ENCODE results near the gene CNTN3. TPM values are rescaled to one million over a fixed set of nuclear protein-coding genes. Genes with fewer than 3 reads are reported as not detected.

The CNTN3 gene
- total and polyA plus RNA-seq, 9 donors: 3.9 to 12.5 (median 7.5) TPM

DNA sequence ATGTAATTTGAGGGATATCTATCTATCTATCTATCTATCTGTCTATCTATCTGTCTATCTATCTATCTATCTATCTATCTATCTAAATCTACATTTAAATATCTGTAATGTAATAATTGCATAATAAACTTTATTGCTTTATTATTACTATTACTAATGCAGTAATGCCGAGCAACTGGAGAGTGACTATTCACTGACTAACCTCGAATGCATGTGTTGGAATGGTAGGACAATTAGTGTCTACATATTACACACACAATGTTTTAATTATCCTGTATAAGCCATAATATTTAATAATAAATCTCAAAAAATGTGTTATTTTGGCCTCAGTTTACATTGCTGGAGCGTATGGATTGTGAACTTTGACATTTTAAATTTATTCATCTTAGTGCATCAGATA lies 25.2 kb upstream of the CNTN3 start:
- WGBS (ENCODE audit: insufficient coverage): no CpG with 5 or more reads among the region's 3 CpGs
- H3K4me3 ChIP-seq (ENCODE audit: low read length): no peak overlapping the region
- H3K36me3 ChIP-seq (ENCODE audit: control insufficient read depth, insufficient read depth, low read length): no peaks in the 10 kb centered on the region
- H3K4me1 ChIP-seq (ENCODE audit: control insufficient read depth, insufficient read depth, low read length): no peaks in the 10 kb centered on the region
- H3K27ac ChIP-seq (ENCODE audit: low read length): no peak overlapping the region
- no peak for DNase-seq
- H3K9me3 ChIP-seq (replicated peaks; ENCODE audit: control insufficient read depth, low read depth, low read length): no peaks in the 10 kb centered on the region
- no peaks in the 10 kb centered on the region for H3K27me3 ChIP-seq (ENCODE audit: control insufficient read depth, insufficient read depth, low read length)

GRCh38 chr3:74636981-74637380 lies 22.5 kb upstream of the CNTN3 start:
- H3K27ac ChIP-seq (ENCODE audit: low read length): no peak overlapping the region
- no peak overlapping the region for H3K4me3 ChIP-seq (ENCODE audit: low read length)
- H3K9me3 ChIP-seq (replicated peaks; ENCODE audit: control insufficient read depth, low read depth, low read length): no peaks in the 10 kb centered on the region
- no peak for DNase-seq
- no peaks in the 10 kb centered on the region for H3K27me3 ChIP-seq (ENCODE audit: control insufficient read depth, insufficient read depth, low read length)
- H3K4me1 ChIP-seq (ENCODE audit: control insufficient read depth, insufficient read depth, low read length): no peaks in the 10 kb centered on the region
- H3K36me3 ChIP-seq (ENCODE audit: control insufficient read depth, insufficient read depth, low read length): no peaks in the 10 kb centered on the region

- Histone ChIP-seq H3K36me3 (ENCODE audit: control insufficient read depth, insufficient read depth, low read length) (no peaks in the 10 kb centered on the region), H3K4me3 (ENCODE audit: low read length) (no peak overlapping the region), H3K27ac (ENCODE audit: low read length) (no peak overlapping the region), H3K27me3 (ENCODE audit: control insufficient read depth, insufficient read depth, low read length) (no peaks in the 10 kb centered on the region), H3K9me3 (replicated peaks; ENCODE audit: control insufficient read depth, low read depth, low read length) (no peaks in the 10 kb centered on the region), H3K4me1 (ENCODE audit: control insufficient read depth, insufficient read depth, low read length) (no peaks in the 10 kb centered on the region)
- no peak for DNase-seq
- WGBS (ENCODE audit: insufficient coverage): no CpG with 5 or more reads among the region's 1 CpG
Measured at GRCh38 chr3:74633021-74633420, 18.6 kb upstream of the CNTN3 start.

GRCh38 chr3:74631351-74632140 lies 17.1 kb upstream of the CNTN3 start:
- DNase-seq: no peak
- H3K4me3 ChIP-seq (ENCODE audit: low read length): no peak overlapping the region
- WGBS (ENCODE audit: insufficient coverage): no CpG with 5 or more reads among the region's 3 CpGs

DNA sequence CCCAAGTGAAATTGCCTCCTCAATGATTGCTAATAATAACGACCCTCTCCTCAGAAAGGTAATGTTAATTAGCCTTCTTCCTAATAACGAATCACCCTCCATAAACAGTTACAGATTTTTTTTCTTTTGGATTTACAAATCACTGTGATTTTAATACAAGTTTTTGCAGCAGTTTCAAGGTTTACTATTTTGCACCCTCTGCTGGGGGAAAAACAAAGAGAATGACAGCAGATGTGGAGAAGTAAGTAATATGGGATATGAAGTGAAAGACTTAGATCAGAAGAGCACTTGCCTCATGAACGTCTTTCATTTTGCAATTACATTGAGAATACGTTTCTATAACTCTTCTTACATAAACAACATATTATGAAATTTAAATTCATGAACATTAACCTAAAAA lies 16.1 kb upstream of the CNTN3 start:
- H3K27me3 ChIP-seq (ENCODE audit: control insufficient read depth, insufficient read depth, low read length): no peaks in the 10 kb centered on the region
- H3K27ac ChIP-seq (ENCODE audit: low read length): no peak overlapping the region
- DNase-seq: peak; percentile 73
- H3K4me1 ChIP-seq (ENCODE audit: control insufficient read depth, insufficient read depth, low read length): no peaks in the 10 kb centered on the region
- H3K9me3 ChIP-seq (replicated peaks; ENCODE audit: control insufficient read depth, low read depth, low read length): no peaks in the 10 kb centered on the region
- H3K36me3 ChIP-seq (ENCODE audit: control insufficient read depth, insufficient read depth, low read length): no peaks in the 10 kb centered on the region
- no CpG with 5 or more reads among the region's 4 CpGs for WGBS (ENCODE audit: insufficient coverage)
- H3K4me3 ChIP-seq (ENCODE audit: low read length): no peak overlapping the region

More at GRCh38 chr3:74631351-74632140, 17.1 kb upstream of the CNTN3 start:
- H3K4me1 ChIP-seq (ENCODE audit: control insufficient read depth, insufficient read depth, low read length): no peaks in the 10 kb centered on the region
- no peaks in the 10 kb centered on the region for H3K9me3 ChIP-seq (replicated peaks; ENCODE audit: control insufficient read depth, low read depth, low read length)
- H3K36me3 ChIP-seq (ENCODE audit: control insufficient read depth, insufficient read depth, low read length): no peaks in the 10 kb centered on the region
- no peak overlapping the region for H3K27ac ChIP-seq (ENCODE audit: low read length)
- no peaks in the 10 kb centered on the region for H3K27me3 ChIP-seq (ENCODE audit: control insufficient read depth, insufficient read depth, low read length)

- Histone ChIP-seq H3K36me3 (ENCODE audit: control insufficient read depth, insufficient read depth, low read length) (no peaks in the 10 kb centered on the region), H3K4me3 (ENCODE audit: low read length) (no peak overlapping the region), H3K27me3 (ENCODE audit: control insufficient read depth, insufficient read depth, low read length) (no peaks in the 10 kb centered on the region), H3K9me3 (replicated peaks; ENCODE audit: control insufficient read depth, low read depth, low read length) (no peaks in the 10 kb centered on the region), H3K4me1 (ENCODE audit: control insufficient read depth, insufficient read depth, low read length) (no peaks in the 10 kb centered on the region), H3K27ac (ENCODE audit: low read length) (no peak overlapping the region)
- 33% methylated on average over 1 of the region's 2 CpGs for WGBS (ENCODE audit: insufficient coverage)
- DNase-seq: no peak
Measured at GRCh38 chr3:74626011-74626410, 11.6 kb upstream of the CNTN3 start.

- Histone ChIP-seq H3K4me3 (ENCODE audit: low read length) (no peak overlapping the region), H3K9me3 (replicated peaks; ENCODE audit: control insufficient read depth, low read depth, low read length) (no peaks in the 10 kb centered on the region), H3K4me1 (ENCODE audit: control insufficient read depth, insufficient read depth, low read length) (no peaks in the 10 kb centered on the region), H3K27ac (ENCODE audit: low read length) (no peak overlapping the region), H3K36me3 (ENCODE audit: control insufficient read depth, insufficient read depth, low read length) (no peaks in the 10 kb centered on the region), H3K27me3 (ENCODE audit: control insufficient read depth, insufficient read depth, low read length) (no peaks in the 10 kb centered on the region)
- no peak for DNase-seq
- no CpG with 5 or more reads among the region's 3 CpGs for WGBS (ENCODE audit: insufficient coverage)
Measured at GRCh38 chr3:74624301-74624700, 9.8 kb upstream of the CNTN3 start.

DNA sequence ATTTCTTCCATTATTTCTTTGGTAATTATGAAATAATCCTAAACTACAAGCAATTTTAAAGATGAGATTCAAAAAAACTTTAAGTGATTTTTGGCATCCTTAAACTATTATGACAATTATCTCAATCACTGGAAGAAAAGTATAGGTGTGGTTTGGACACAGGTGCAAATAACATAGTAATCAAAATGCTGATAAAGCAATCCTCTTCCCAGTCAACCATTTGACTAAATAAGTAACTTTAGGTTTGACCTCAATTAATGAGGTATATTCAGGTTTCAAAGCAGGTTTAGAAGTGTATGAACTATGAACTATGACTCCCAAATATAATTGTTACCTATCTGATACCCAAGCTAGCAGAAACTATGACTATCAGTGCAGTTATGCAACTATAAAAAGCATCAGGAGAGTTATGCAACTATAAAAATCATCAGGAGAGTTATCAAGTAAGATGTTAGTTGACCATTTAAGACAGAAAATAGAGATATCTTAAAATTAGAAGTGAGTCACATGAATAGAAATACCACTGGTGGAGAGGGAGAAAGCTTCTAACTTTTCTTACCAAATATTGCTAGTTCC lies 8.9 kb upstream of the CNTN3 start:
- no peak overlapping the region for H3K4me3 ChIP-seq (ENCODE audit: low read length)
- no peaks in the 10 kb centered on the region for H3K36me3 ChIP-seq (ENCODE audit: control insufficient read depth, insufficient read depth, low read length)
- no peak for DNase-seq
- H3K27ac ChIP-seq (ENCODE audit: low read length): no peak overlapping the region
- H3K4me1 ChIP-seq (ENCODE audit: control insufficient read depth, insufficient read depth, low read length): no peaks in the 10 kb centered on the region
- no peaks in the 10 kb centered on the region for H3K9me3 ChIP-seq (replicated peaks; ENCODE audit: control insufficient read depth, low read depth, low read length)
- H3K27me3 ChIP-seq (ENCODE audit: control insufficient read depth, insufficient read depth, low read length): no peaks in the 10 kb centered on the region

GRCh38 chr3:74621581-74621980 lies 7.1 kb upstream of the CNTN3 start:
- Histone ChIP-seq H3K4me3 (ENCODE audit: low read length) (no peak overlapping the region), H3K27me3 (ENCODE audit: control insufficient read depth, insufficient read depth, low read length) (no peaks in the 10 kb centered on the region), H3K9me3 (replicated peaks; ENCODE audit: control insufficient read depth, low read depth, low read length) (no peaks in the 10 kb centered on the region), H3K4me1 (ENCODE audit: control insufficient read depth, insufficient read depth, low read length) (no peaks in the 10 kb centered on the region), H3K27ac (ENCODE audit: low read length) (no peak overlapping the region), H3K36me3 (ENCODE audit: control insufficient read depth, insufficient read depth, low read length) (no peaks in the 10 kb centered on the region)
- no peak for DNase-seq
- no CpG with 5 or more reads among the region's 1 CpG for WGBS (ENCODE audit: insufficient coverage)

DNA sequence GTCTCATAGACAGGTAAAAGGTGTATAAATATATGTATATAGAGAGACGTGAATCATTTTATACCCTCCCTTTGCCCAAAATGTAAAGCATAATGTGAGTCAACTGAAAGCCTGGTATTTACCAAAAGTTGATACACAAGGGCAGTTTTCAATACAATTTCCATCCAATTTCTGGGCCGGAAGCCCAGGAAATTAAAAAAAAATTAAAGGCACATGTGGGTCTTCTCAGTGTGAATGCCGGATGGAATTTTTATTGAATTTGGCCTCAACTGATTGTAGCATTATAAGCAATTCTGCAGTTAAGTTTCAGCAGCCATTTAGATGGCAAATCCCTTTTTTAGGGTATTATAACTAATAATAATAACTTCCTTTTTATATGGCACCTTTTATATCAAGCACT lies 3.3 kb upstream of the CNTN3 start:
- H3K27ac ChIP-seq (ENCODE audit: low read length): no peak overlapping the region
- DNase-seq: peak; percentile 56
- H3K36me3 ChIP-seq (ENCODE audit: control insufficient read depth, insufficient read depth, low read length): no peaks in the 10 kb centered on the region
- peaks cover 10% of the 10 kb centered on the region for H3K4me1 ChIP-seq (ENCODE audit: control insufficient read depth, insufficient read depth, low read length)
- peaks cover 19% of the 10 kb centered on the region for H3K27me3 ChIP-seq (ENCODE audit: control insufficient read depth, insufficient read depth, low read length)
- no CpG with 5 or more reads among the region's 3 CpGs for WGBS (ENCODE audit: insufficient coverage)
- H3K4me3 ChIP-seq (ENCODE audit: low read length): no peak overlapping the region
- H3K9me3 ChIP-seq (replicated peaks; ENCODE audit: control insufficient read depth, low read depth, low read length): no peaks in the 10 kb centered on the region

Measured in muscle of leg (tissue), 11 donors.